Bronchial epithelial cell (primary cell): ENCODE measurements around the gene MRPL22. TPM values are rescaled to one million over a fixed set of nuclear protein-coding genes. Genes with fewer than 3 reads are reported as not detected.
"Not testable (repeated sequence)": the region's sequence is repeated elsewhere in the genome, so short reads cannot be mapped to it uniquely, and the experiment has no call there.

ENCODE experiments used
- DNase-seq: peaks from one replicate; pipeline ENCODE4 v3.0.0-alpha.2; 2010; ENCODE audit warnings: low read depth
- FAIRE-seq: peaks from 2 replicates; lab custom pipeline; 2011; peaks lifted over from hg19 to GRCh38; lab: Jason Lieb, UNC
- H3K27me3 ChIP-seq: 2 replicates; pipeline ENCODE4 v1.5.1; 2011; ENCODE audit warnings: low read length; ENCODE audit not compliant: control insufficient read depth, insufficient read depth
- H3K36me3 ChIP-seq: 2 replicates; pipeline ENCODE4 v1.5.1; 2011; ENCODE audit warnings: low read length; ENCODE audit not compliant: control insufficient read depth, insufficient read depth
- H3K4me3 ChIP-seq: 2 replicates; pipeline ENCODE4 v1.5.1; 2011; ENCODE audit warnings: mild to moderate bottlenecking, low read depth, low read length, control low read depth
- CTCF ChIP-seq: IDR thresholded peaks from 2 replicates; pipeline ENCODE4 v1.5.1; 2011; ENCODE audit warnings: mild to moderate bottlenecking, moderate library complexity, low read length, control low read depth, inconsistent platforms; ENCODE audit not compliant: insufficient read depth, severe bottlenecking
- total RNA-seq: library from RNA; depleted of rRNA; stranded (reverse); fragments of >200 nt; gene quantifications from 2 replicates; pipeline ENCODE4 v1.2.1, GENCODE V29; 2014

The MRPL22 gene
- total RNA-seq, 1 donor from 2014 or later, result 14.2 TPM

GRCh38 chr5:154989626-154990025 is 48.8 kb downstream of the MRPL22 start:
- no peak overlapping the region for H3K4me3 ChIP-seq
- no peak for TF ChIP-seq CTCF
- H3K27me3 ChIP-seq, result no peaks in the 10 kb centered on the region
- DNase-seq, result no peak
- no peak for FAIRE-seq
- H3K36me3 ChIP-seq, result no peaks in the 10 kb centered on the region

- FAIRE-seq (no peak), DNase-seq (no peak)
- H3K4me3 ChIP-seq, result no peak overlapping the region
- no peaks in the 10 kb centered on the region for H3K27me3 ChIP-seq
- H3K36me3 ChIP-seq, result no peaks in the 10 kb centered on the region
- TF ChIP-seq CTCF, result no peak
These were observed 52.6 kb downstream of the MRPL22 start for GRCh38 chr5:154993461-154993860.

- DNase-seq, result no peak
- Histone ChIP-seq H3K4me3 (no peak overlapping the region), H3K36me3 (no peaks in the 10 kb centered on the region), H3K27me3 (no peaks in the 10 kb centered on the region)
- no peak for TF ChIP-seq CTCF
- no peak for FAIRE-seq
These were observed 54.8 kb downstream of the MRPL22 start for GRCh38 chr5:154995679-154996078.

GRCh38 chr5:154997746-154998145 is 56.9 kb downstream of the MRPL22 start:
- DNase-seq, result peak; percentile 88
- no peaks in the 10 kb centered on the region for H3K36me3 ChIP-seq
- no peak overlapping the region for H3K4me3 ChIP-seq
- no peak for FAIRE-seq
- H3K27me3 ChIP-seq, result no peaks in the 10 kb centered on the region
- TF ChIP-seq CTCF, result no peak

- Histone ChIP-seq H3K36me3 (no peaks in the 10 kb centered on the region), H3K27me3 (no peaks in the 10 kb centered on the region), H3K4me3 (no peak overlapping the region)
- FAIRE-seq (no peak), DNase-seq (no peak)
- TF ChIP-seq CTCF, result no peak
These were observed 59.0 kb downstream of the MRPL22 start for GRCh38 chr5:154999865-155000264.

- no peak for TF ChIP-seq CTCF
- no peak overlapping the region for H3K4me3 ChIP-seq
- H3K36me3 ChIP-seq, result no peaks in the 10 kb centered on the region
- H3K27me3 ChIP-seq, result no peaks in the 10 kb centered on the region
- DNase-seq (no peak), FAIRE-seq (no peak)
These were observed 60.6 kb downstream of the MRPL22 start for GRCh38 chr5:155001523-155001922.

- not testable (repeated sequence) for H3K4me3 ChIP-seq, FAIRE-seq, H3K36me3 ChIP-seq, H3K27me3 ChIP-seq
- peak; percentile 79 for DNase-seq
These were observed 61.8 kb downstream of the MRPL22 start for GRCh38 chr5:155002722-155003121.
